ENCODE measurements around the gene SSR4.
"Not testable (repeated sequence)": the region's sequence is repeated elsewhere in the genome, so short reads cannot be mapped to it uniquely, and the experiment has no call there.

SSR4 gene

GRCh38 chrX:153794018-153794896 lies at the start of gene SSR4, which contains the start of gene IDH3G:
SSR4 (plus strand) TSS chrX:153794668; CDS start chrX:153794688, 20 bp downstream.
IDH3G (minus strand) TSS chrX:153794375; CDS start chrX:153794326, 49 bp downstream.
- Histone ChIP-seq H3K27ac (ENCODE audit: low read length) (peak within 1 kb of the TSS; percentile 84), H3K4me3 (ENCODE audit: low read depth in 1 of 2, low read length in 2 of 2) (peak within 1 kb of the TSS; percentile 75 to 76), H3K27me3 (ENCODE audit: low read depth, low read length) (no peaks in the 10 kb centered on the region), H3K36me3 (ENCODE audit: control insufficient read depth in 1 of 2, insufficient read depth in 2 of 2, low read length in 2 of 2) (peaks cover 0 to 13% of the 10 kb centered on the region in 2 donors), H3K4me1 (ENCODE audit: control insufficient read depth in 1 of 2, insufficient read depth in 2 of 2, low read length in 2 of 2) (peaks cover 0 to 26% of the 10 kb centered on the region in 2 donors), H3K9me3 (ENCODE audit: control insufficient read depth in 1 of 2, low read length in 2 of 2) (no peaks in the 10 kb centered on the region)

- not testable (repeated sequence) for H3K4me1 ChIP-seq (ENCODE audit: control insufficient read depth in 1 of 2, insufficient read depth in 2 of 2, low read length in 2 of 2); H3K36me3 ChIP-seq (ENCODE audit: control insufficient read depth in 1 of 2, insufficient read depth in 2 of 2, low read length in 2 of 2); H3K9me3 ChIP-seq (ENCODE audit: control insufficient read depth in 1 of 2, low read length in 2 of 2); H3K27ac ChIP-seq (ENCODE audit: low read length); H3K4me3 ChIP-seq (ENCODE audit: low read depth in 1 of 2, low read length in 2 of 2); H3K27me3 ChIP-seq (ENCODE audit: low read depth, low read length)
These were observed 49.4 kb upstream of the SSR4 start for GRCh38 chrX:153745067-153745433.

- H3K36me3 ChIP-seq (ENCODE audit: control insufficient read depth in 1 of 2, insufficient read depth in 2 of 2, low read length in 2 of 2): no peaks in the 10 kb centered on the region
- no peaks in the 10 kb centered on the region for H3K27me3 ChIP-seq (ENCODE audit: low read depth, low read length)
- H3K9me3 ChIP-seq (ENCODE audit: control insufficient read depth in 1 of 2, low read length in 2 of 2): no peaks in the 10 kb centered on the region
- no peak overlapping the region for H3K27ac ChIP-seq (ENCODE audit: low read length)
- no peak overlapping the region for H3K4me3 ChIP-seq (ENCODE audit: low read depth in 1 of 2, low read length in 2 of 2)
- no peaks in the 10 kb centered on the region for H3K4me1 ChIP-seq (ENCODE audit: control insufficient read depth in 1 of 2, insufficient read depth in 2 of 2, low read length in 2 of 2)
These were observed 48.1 kb upstream of the SSR4 start for GRCh38 chrX:153746359-153746758.

GRCh38 chrX:153746991-153747390 lies 47.5 kb upstream of the SSR4 start:
- H3K4me3 ChIP-seq (ENCODE audit: low read depth in 1 of 2, low read length in 2 of 2); H3K27me3 ChIP-seq (ENCODE audit: low read depth, low read length); H3K9me3 ChIP-seq (ENCODE audit: control insufficient read depth in 1 of 2, low read length in 2 of 2); H3K27ac ChIP-seq (ENCODE audit: low read length); H3K4me1 ChIP-seq (ENCODE audit: control insufficient read depth in 1 of 2, insufficient read depth in 2 of 2, low read length in 2 of 2); H3K36me3 ChIP-seq (ENCODE audit: control insufficient read depth in 1 of 2, insufficient read depth in 2 of 2, low read length in 2 of 2): not testable (repeated sequence)

GRCh38 chrX:153749017-153749416 lies 45.5 kb upstream of the SSR4 start:
- not testable (repeated sequence) for H3K4me3 ChIP-seq (ENCODE audit: low read depth in 1 of 2, low read length in 2 of 2); H3K4me1 ChIP-seq (ENCODE audit: control insufficient read depth in 1 of 2, insufficient read depth in 2 of 2, low read length in 2 of 2)

GRCh38 chrX:153750127-153750774 lies 44.2 kb upstream of the SSR4 start:
- H3K4me1 ChIP-seq (ENCODE audit: control insufficient read depth in 1 of 2, insufficient read depth in 2 of 2, low read length in 2 of 2): no peaks in the 10 kb centered on the region
- H3K27me3 ChIP-seq (ENCODE audit: low read depth, low read length): no peaks in the 10 kb centered on the region
- H3K4me3 ChIP-seq (ENCODE audit: low read depth in 1 of 2, low read length in 2 of 2): no peak overlapping the region
- H3K27ac ChIP-seq (ENCODE audit: low read length): no peak overlapping the region
- H3K9me3 ChIP-seq (ENCODE audit: control insufficient read depth in 1 of 2, low read length in 2 of 2): no peaks in the 10 kb centered on the region
- no peaks in the 10 kb centered on the region for H3K36me3 ChIP-seq (ENCODE audit: control insufficient read depth in 1 of 2, insufficient read depth in 2 of 2, low read length in 2 of 2)

More at GRCh38 chrX:153749017-153749416, 45.5 kb upstream of the SSR4 start:
- not testable (repeated sequence) for H3K9me3 ChIP-seq (ENCODE audit: control insufficient read depth in 1 of 2, low read length in 2 of 2); H3K27me3 ChIP-seq (ENCODE audit: low read depth, low read length); H3K36me3 ChIP-seq (ENCODE audit: control insufficient read depth in 1 of 2, insufficient read depth in 2 of 2, low read length in 2 of 2); H3K27ac ChIP-seq (ENCODE audit: low read length)

GRCh38 chrX:153755136-153755535 lies 39.3 kb upstream of the SSR4 start:
- H3K9me3 ChIP-seq (ENCODE audit: control insufficient read depth in 1 of 2, low read length in 2 of 2): no peaks in the 10 kb centered on the region
- H3K4me3 ChIP-seq (ENCODE audit: low read depth in 1 of 2, low read length in 2 of 2): no peak overlapping the region
- no peaks in the 10 kb centered on the region for H3K27me3 ChIP-seq (ENCODE audit: low read depth, low read length)
- no peak overlapping the region for H3K27ac ChIP-seq (ENCODE audit: low read length)
- no peaks in the 10 kb centered on the region for H3K4me1 ChIP-seq (ENCODE audit: control insufficient read depth in 1 of 2, insufficient read depth in 2 of 2, low read length in 2 of 2)
- H3K36me3 ChIP-seq (ENCODE audit: control insufficient read depth in 1 of 2, insufficient read depth in 2 of 2, low read length in 2 of 2): no peaks in the 10 kb centered on the region

GRCh38 chrX:153761863-153762262 lies 32.6 kb upstream of the SSR4 start:
- Histone ChIP-seq H3K27ac (ENCODE audit: low read length) (no peak overlapping the region), H3K27me3 (ENCODE audit: low read depth, low read length) (no peaks in the 10 kb centered on the region), H3K9me3 (ENCODE audit: control insufficient read depth in 1 of 2, low read length in 2 of 2) (no peaks in the 10 kb centered on the region), H3K36me3 (ENCODE audit: control insufficient read depth in 1 of 2, insufficient read depth in 2 of 2, low read length in 2 of 2) (no peaks in the 10 kb centered on the region), H3K4me3 (ENCODE audit: low read depth in 1 of 2, low read length in 2 of 2) (no peak overlapping the region), H3K4me1 (ENCODE audit: control insufficient read depth in 1 of 2, insufficient read depth in 2 of 2, low read length in 2 of 2) (no peaks in the 10 kb centered on the region)

GRCh38 chrX:153762626-153763173 lies 31.8 kb upstream of the SSR4 start:
- H3K27ac ChIP-seq (ENCODE audit: low read length): no peak overlapping the region
- no peaks in the 10 kb centered on the region for H3K4me1 ChIP-seq (ENCODE audit: control insufficient read depth in 1 of 2, insufficient read depth in 2 of 2, low read length in 2 of 2)
- H3K36me3 ChIP-seq (ENCODE audit: control insufficient read depth in 1 of 2, insufficient read depth in 2 of 2, low read length in 2 of 2): no peaks in the 10 kb centered on the region
- no peak overlapping the region for H3K4me3 ChIP-seq (ENCODE audit: low read depth in 1 of 2, low read length in 2 of 2)
- no peaks in the 10 kb centered on the region for H3K27me3 ChIP-seq (ENCODE audit: low read depth, low read length)
- no peaks in the 10 kb centered on the region for H3K9me3 ChIP-seq (ENCODE audit: control insufficient read depth in 1 of 2, low read length in 2 of 2)

- Histone ChIP-seq H3K27me3 (ENCODE audit: low read depth, low read length) (no peaks in the 10 kb centered on the region), H3K4me3 (ENCODE audit: low read depth in 1 of 2, low read length in 2 of 2) (no peak overlapping the region), H3K4me1 (ENCODE audit: control insufficient read depth in 1 of 2, insufficient read depth in 2 of 2, low read length in 2 of 2) (peaks cover 0 to 2% of the 10 kb centered on the region in 2 donors), H3K27ac (ENCODE audit: low read length) (no peak overlapping the region), H3K36me3 (ENCODE audit: control insufficient read depth in 1 of 2, insufficient read depth in 2 of 2, low read length in 2 of 2) (no peaks in the 10 kb centered on the region), H3K9me3 (ENCODE audit: control insufficient read depth in 1 of 2, low read length in 2 of 2) (no peaks in the 10 kb centered on the region)
These were observed 31.1 kb upstream of the SSR4 start for GRCh38 chrX:153763298-153763932.

Measured in muscle layer of duodenum (tissue), 2 donors.